Smooth muscle cell (in vitro differentiated cells): ENCODE results near the gene LEMD2. TPM values are rescaled to one million over a fixed set of nuclear protein-coding genes. Genes with fewer than 3 reads are reported as not detected.

ENCODE experiments used
- DNase-seq: peaks from one replicate; lab custom pipeline; 2025; ENCODE audit not compliant: unreplicated experiment; lab: John Stamatoyannopoulos, UW
- H2AFZ ChIP-seq: fragments of 200-600 bp; sonication (generic); 2 replicates; pipeline ENCODE4 v1.6.0; 2016; ENCODE audit warnings: antibody characterized with exemption, low read depth, mild to moderate bottlenecking
- H3F3A ChIP-seq: fragments of 200-600 bp; sonication (generic); 2 replicates; pipeline ENCODE4 v1.6.0; 2017; ENCODE audit warnings: antibody characterized with exemption, low read depth
- H3K27ac ChIP-seq: fragments of 200-600 bp; sonication (generic); 2 replicates; pipeline ENCODE4 v1.5.1; 2016; ENCODE audit warnings: low read depth, mild to moderate bottlenecking
- H3K27me3 ChIP-seq: fragments of 200-600 bp; sonication (generic); 2 replicates; pipeline ENCODE4 v1.6.1; 2016; ENCODE audit warnings: low read depth, mild to moderate bottlenecking
- H3K36me3 ChIP-seq: fragments of 200-600 bp; sonication (generic); 2 replicates; pipeline ENCODE4 v1.5.1; 2016; ENCODE audit warnings: low read depth
- H3K4me1 ChIP-seq: fragments of 200-600 bp; sonication (generic); 2 replicates; pipeline ENCODE4 v1.5.1; 2016; ENCODE audit warnings: low read depth
- H3K4me2 ChIP-seq: fragments of 200-600 bp; sonication (generic); 2 replicates; pipeline ENCODE4 v1.6.0; 2016; ENCODE audit warnings: mild to moderate bottlenecking
- H3K4me3 ChIP-seq: fragments of 200-600 bp; sonication (generic); 2 replicates; pipeline ENCODE4 v1.5.1; 2016; ENCODE audit warnings: mild to moderate bottlenecking
- H3K79me2 ChIP-seq: fragments of 200-600 bp; sonication (generic); 2 replicates; pipeline ENCODE4 v1.6.0; 2016; ENCODE audit warnings: low read depth, mild to moderate bottlenecking
- H3K9ac ChIP-seq: fragments of 200-600 bp; sonication (generic); 2 replicates; pipeline ENCODE4 v1.6.0; 2016; ENCODE audit warnings: low read depth
- H3K9me3 ChIP-seq: fragments of 200-600 bp; sonication (generic); replicated peaks from 2 replicates; pipeline ENCODE4 v1.5.1; 2016; ENCODE audit warnings: low read depth
- H4K20me1 ChIP-seq: fragments of 200-600 bp; sonication (generic); 2 replicates; pipeline ENCODE4 v1.6.0; 2016; ENCODE audit warnings: low read depth
- CTCF ChIP-seq: fragments of 200-600 bp; sonication (generic); IDR thresholded peaks from 2 replicates; pipeline ENCODE4 v1.5.1; 2017; ENCODE audit warnings: borderline replicate concordance, mild to moderate bottlenecking, antibody characterized with exemption; ENCODE audit not compliant: insufficient read depth, poor library complexity, severe bottlenecking
- WGBS: methylation state at CpG from one replicate; pipeline ENCODE4 v1.1.7; 2016; ENCODE audit warnings: low lambda C conversion rate; 5-methylcytosine and 5-hydroxymethylcytosine counted together
- polyA plus RNA-seq: library from polyadenylated mRNA; unstranded; fragments of >200 nt; fragmentation: Nextera tagmentation; extraction: Ambion mirVana; gene quantifications from 2 replicates; pipeline ENCODE4 v1.2.1, GENCODE V29; 2016
- total RNA-seq: library from RNA; depleted of rRNA; stranded (reverse); fragments of >200 nt; gene quantifications from 2 replicates; pipeline ENCODE4 v1.2.3, GENCODE V29; 2014

The LEMD2 gene
- total and polyA plus RNA-seq, 2 experiments from 2014 or later: 48.8 to 87.3 TPM

- H3K4me2 ChIP-seq: no peak overlapping the region
- no peaks in the 10 kb centered on the region for H3K9me3 ChIP-seq
- TF ChIP-seq CTCF: no peak
- WGBS: 96% methylated on average over 2 of the region's 2 CpGs
- H4K20me1 ChIP-seq: no peaks in the 10 kb centered on the region
- peaks cover 6% of the 10 kb centered on the region for H3K4me1 ChIP-seq
- H3K9ac ChIP-seq: no peak overlapping the region
- no peak for DNase-seq
- no peak overlapping the region for H3K4me3 ChIP-seq
- no peaks in the 10 kb centered on the region for H3K79me2 ChIP-seq
- H3K36me3 ChIP-seq: no peaks in the 10 kb centered on the region
- H3K27me3 ChIP-seq: no peaks in the 10 kb centered on the region
- no peak overlapping the region for H3K27ac ChIP-seq
- no peaks in the 10 kb centered on the region for H3F3A ChIP-seq
- H2AFZ ChIP-seq: no peak overlapping the region
Observed at GRCh38 chr6:33823806-33824205, 34.9 kb upstream of the LEMD2 start.

GRCh38 chr6:33822575-33823395 is 33.9 kb upstream of the LEMD2 start:
- no peaks in the 10 kb centered on the region for H3K27me3 ChIP-seq
- no peaks in the 10 kb centered on the region for H4K20me1 ChIP-seq
- H3K9ac ChIP-seq: no peak overlapping the region
- no peak overlapping the region for H2AFZ ChIP-seq
- peaks cover 5% of the 10 kb centered on the region for H3K4me1 ChIP-seq
- no peaks in the 10 kb centered on the region for H3K79me2 ChIP-seq
- no peak overlapping the region for H3K4me3 ChIP-seq
- no peak for TF ChIP-seq CTCF
- WGBS: 66% methylated on average over 10 of the region's 10 CpGs
- DNase-seq: no peak
- H3K9me3 ChIP-seq: no peaks in the 10 kb centered on the region
- no peak overlapping the region for H3K27ac ChIP-seq
- H3K4me2 ChIP-seq: no peak overlapping the region
- no peaks in the 10 kb centered on the region for H3K36me3 ChIP-seq
- H3F3A ChIP-seq: no peaks in the 10 kb centered on the region

GRCh38 chr6:33820784-33821520 is 32.0 kb upstream of the LEMD2 start:
- Histone ChIP-seq H3K9me3 (no peaks in the 10 kb centered on the region), H3K27me3 (no peaks in the 10 kb centered on the region), H3K9ac (no peak overlapping the region), H3K4me3 (no peak overlapping the region), H2AFZ (no peak overlapping the region), H3K27ac (no peak overlapping the region), H3K79me2 (no peaks in the 10 kb centered on the region), H4K20me1 (no peaks in the 10 kb centered on the region), H3F3A (no peaks in the 10 kb centered on the region), H3K4me2 (no peak overlapping the region), H3K36me3 (no peaks in the 10 kb centered on the region), H3K4me1 (peaks cover 5% of the 10 kb centered on the region)
- TF ChIP-seq CTCF: no peak
- 81% methylated on average over 7 of the region's 7 CpGs for WGBS
- no peak for DNase-seq
